Adipocyte (in vitro differentiated cells): ENCODE results near the gene OLIG2.

Experiments used
- DNase-seq: peaks from one replicate; pipeline ENCODE4 v3.0.0-alpha.2; 2015; ENCODE audit warnings: low read depth
- H3K27me3 ChIP-seq: replicated peaks from 2 replicates; pipeline ENCODE4 v1.7.0; 2013; ENCODE audit warnings: mild to moderate bottlenecking, low read length, moderate library complexity; ENCODE audit not compliant: control insufficient read depth, insufficient read depth
- H3K36me3 ChIP-seq: 2 replicates; pipeline ENCODE4 v1.7.0; 2013; ENCODE audit warnings: low read length, mild to moderate bottlenecking, moderate library complexity; ENCODE audit not compliant: control insufficient read depth, insufficient read depth, severe bottlenecking
- H3K4me1 ChIP-seq: 2 replicates; pipeline ENCODE4 v1.7.0; 2013; ENCODE audit warnings: mild to moderate bottlenecking, low read length, moderate library complexity; ENCODE audit not compliant: control insufficient read depth, insufficient read depth
- H3K4me3 ChIP-seq: 2 replicates; pipeline ENCODE4 v1.7.0; 2013; ENCODE audit warnings: mild to moderate bottlenecking, low read length, moderate library complexity
- H3K9ac ChIP-seq: 2 replicates; pipeline ENCODE4 v1.7.0; 2013; ENCODE audit warnings: mild to moderate bottlenecking, low read length, moderate library complexity
- H3K9me3 ChIP-seq: 2 replicates; pipeline ENCODE4 v1.7.0; 2013; ENCODE audit warnings: mild to moderate bottlenecking, low read length, moderate library complexity; ENCODE audit not compliant: control insufficient read depth

The OLIG2 gene

GRCh38 chr21:33021150-33021549 lies 4.6 kb upstream of the OLIG2 start:
- DNase-seq = no peak
- peaks cover 4% of the 10 kb centered on the region for H3K4me1 ChIP-seq
- H3K9ac ChIP-seq = no peak overlapping the region
- H3K27me3 ChIP-seq = peaks cover 91% of the 10 kb centered on the region
- H3K4me3 ChIP-seq = no peak overlapping the region
- H3K36me3 ChIP-seq = no peaks in the 10 kb centered on the region
- peaks cover 8% of the 10 kb centered on the region for H3K9me3 ChIP-seq

GRCh38 chr21:33021667-33022066 lies 4.1 kb upstream of the OLIG2 start:
- Histone ChIP-seq H3K9ac (no peak overlapping the region), H3K4me3 (no peak overlapping the region), H3K9me3 (peaks cover 8% of the 10 kb centered on the region), H3K4me1 (peaks cover 4% of the 10 kb centered on the region), H3K36me3 (no peaks in the 10 kb centered on the region), H3K27me3 (peaks cover 91% of the 10 kb centered on the region)
- no peak for DNase-seq

- Histone ChIP-seq H3K27me3 (peaks cover 88% of the 10 kb centered on the region), H3K36me3 (no peaks in the 10 kb centered on the region), H3K9me3 (peaks cover 8% of the 10 kb centered on the region), H3K9ac (no peak overlapping the region), H3K4me1 (peaks cover 4% of the 10 kb centered on the region), H3K4me3 (no peak overlapping the region)
- no peak for DNase-seq
Measured at GRCh38 chr21:33022489-33022827, 3.3 kb upstream of the OLIG2 start.

GRCh38 chr21:33022828-33023573 lies 2.7 kb upstream of the OLIG2 start:
- no peak for DNase-seq
- Histone ChIP-seq H3K4me3 (no peak overlapping the region), H3K4me1 (peaks cover 4% of the 10 kb centered on the region), H3K36me3 (no peaks in the 10 kb centered on the region), H3K9ac (no peak overlapping the region), H3K27me3 (peaks cover 85% of the 10 kb centered on the region), H3K9me3 (peaks cover 8% of the 10 kb centered on the region)

- Histone ChIP-seq H3K4me3 (no peak overlapping the region), H3K27me3 (peaks cover 84% of the 10 kb centered on the region), H3K9ac (no peak overlapping the region), H3K4me1 (peaks cover 5% of the 10 kb centered on the region), H3K36me3 (no peaks in the 10 kb centered on the region), H3K9me3 (peaks cover 8% of the 10 kb centered on the region)
- no peak for DNase-seq
Measured at GRCh38 chr21:33023574-33024200, 2.0 kb upstream of the OLIG2 start.

GRCh38 chr21:33024201-33025103 lies 1.3 kb upstream of the OLIG2 start:
- Histone ChIP-seq H3K4me1 (peaks cover 13% of the 10 kb centered on the region), H3K4me3 (no peak overlapping the region), H3K36me3 (no peaks in the 10 kb centered on the region), H3K27me3 (peaks cover 84% of the 10 kb centered on the region), H3K9ac (no peak overlapping the region), H3K9me3 (peaks cover 8% of the 10 kb centered on the region)
- DNase-seq = no peak

GRCh38 chr21:33025106-33025488 lies 638 bp upstream of the OLIG2 start:
- no peak for DNase-seq
- no peak overlapping the region for H3K4me3 ChIP-seq

GRCh38 chr21:33026443-33026858 lies 716 bp downstream of the OLIG2 start:
- peaks cover 6% of the 10 kb centered on the region for H3K9me3 ChIP-seq
- H3K4me3 ChIP-seq = no peak overlapping the region
- H3K27me3 ChIP-seq = peaks cover 88% of the 10 kb centered on the region
- no peaks in the 10 kb centered on the region for H3K36me3 ChIP-seq
- no peak for DNase-seq
- H3K4me1 ChIP-seq = peaks cover 14% of the 10 kb centered on the region
- no peak overlapping the region for H3K9ac ChIP-seq

More at GRCh38 chr21:33025106-33025488, 638 bp upstream of the OLIG2 start:
- peaks cover 14% of the 10 kb centered on the region for H3K4me1 ChIP-seq
- H3K27me3 ChIP-seq = peaks cover 86% of the 10 kb centered on the region
- no peak overlapping the region for H3K9ac ChIP-seq
- H3K36me3 ChIP-seq = no peaks in the 10 kb centered on the region
- peaks cover 8% of the 10 kb centered on the region for H3K9me3 ChIP-seq

GRCh38 chr21:33026878-33027400 lies 1.2 kb downstream of the OLIG2 start:
- Histone ChIP-seq H3K9ac (no peak overlapping the region), H3K36me3 (no peaks in the 10 kb centered on the region), H3K4me3 (no peak overlapping the region), H3K27me3 (peaks cover 88% of the 10 kb centered on the region), H3K4me1 (peaks cover 14% of the 10 kb centered on the region), H3K9me3 (peaks cover 4% of the 10 kb centered on the region)
- DNase-seq = no peak

GRCh38 chr21:33027401-33028286 lies 1.9 kb downstream of the OLIG2 start:
- no peak overlapping the region for H3K9ac ChIP-seq
- no peak overlapping the region for H3K4me3 ChIP-seq
- no peak for DNase-seq
- H3K4me1 ChIP-seq = peaks cover 14% of the 10 kb centered on the region
- H3K36me3 ChIP-seq = no peaks in the 10 kb centered on the region
- H3K9me3 ChIP-seq = peaks cover 4% of the 10 kb centered on the region
- peaks cover 88% of the 10 kb centered on the region for H3K27me3 ChIP-seq
